HL-60/S4 treated with phorbol 12-myristate 13-acetate at 8.2 ng/mL for 4 days and 3 days (cell line): ENCODE measurements around the gene ROBO1.

ENCODE experiments used
- in situ Hi-C: fragments of 300-500 bp; cut with MboI; formaldehyde crosslinking; loops from 2 replicates; pipeline ENCODE4 v1.15.0; 2022; ENCODE audit warnings: low sequenced_read_pairs

The ROBO1 gene

GRCh38 chr3:79103307-79103706 lies 664.5 kb downstream of the ROBO1 start:
- in situ Hi-C loops: no loop called here

DNA sequence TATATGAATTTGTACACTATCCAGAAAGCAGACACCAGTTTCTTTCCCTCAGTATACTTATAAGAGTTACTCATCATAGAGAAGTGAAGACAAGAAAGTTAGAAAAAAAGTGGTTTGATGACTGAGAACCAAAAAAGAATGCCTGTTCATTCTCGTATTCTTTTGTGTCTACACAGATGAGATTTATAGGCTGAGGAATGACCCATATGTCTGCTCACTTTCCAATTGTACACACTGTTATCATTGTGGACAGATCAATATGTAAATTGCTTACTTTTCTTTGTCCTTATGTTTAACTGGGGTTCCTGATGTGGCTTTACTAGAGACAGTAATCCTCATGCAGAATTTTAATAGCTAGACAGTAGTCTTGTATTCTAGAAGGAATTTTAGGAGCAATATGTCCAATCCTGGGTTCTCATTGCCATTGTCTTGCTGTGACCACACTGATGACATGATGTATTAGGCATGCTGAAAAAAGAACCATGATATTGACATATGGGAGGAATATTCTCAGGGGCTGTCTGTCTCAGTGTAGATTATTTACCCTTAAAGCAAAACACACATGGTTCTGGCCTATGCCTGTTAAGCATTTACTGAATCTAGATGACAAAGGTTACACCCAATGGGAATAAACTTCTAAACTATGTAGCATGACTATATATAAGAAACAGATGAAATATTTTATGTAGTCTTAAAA lies 669.7 kb downstream of the ROBO1 start:
- in situ Hi-C loops: no loop called here

- in situ Hi-C loops: no loop called here
These were observed 673.1 kb downstream of the ROBO1 start for GRCh38 chr3:79094654-79095053.

GRCh38 chr3:79086514-79086913 lies 681.3 kb downstream of the ROBO1 start:
- in situ Hi-C loops: no loop called here

- in situ Hi-C loops: no loop called here
These were observed 682.6 kb downstream of the ROBO1 start for GRCh38 chr3:79085171-79085570.

DNA sequence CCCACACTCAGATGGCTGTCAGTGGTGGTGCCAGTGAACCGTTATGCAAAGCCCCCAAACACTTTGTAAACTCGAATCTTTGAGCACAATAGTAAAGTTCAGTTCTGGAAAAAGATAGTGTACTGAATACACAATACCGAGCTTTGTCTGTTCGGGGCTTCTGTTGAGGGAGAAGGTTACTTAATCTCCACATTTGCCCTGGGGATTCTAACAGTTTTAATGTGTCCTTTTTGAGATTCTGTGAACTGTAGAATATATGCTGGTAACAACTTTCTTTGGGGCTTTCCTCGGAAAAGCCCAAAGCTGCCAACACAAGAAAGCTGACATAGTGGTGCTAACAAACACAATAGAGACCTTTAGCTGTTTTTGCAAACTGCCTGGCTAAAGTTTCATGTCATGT lies 686.5 kb downstream of the ROBO1 start:
- in situ Hi-C loops: no loop called here

DNA sequence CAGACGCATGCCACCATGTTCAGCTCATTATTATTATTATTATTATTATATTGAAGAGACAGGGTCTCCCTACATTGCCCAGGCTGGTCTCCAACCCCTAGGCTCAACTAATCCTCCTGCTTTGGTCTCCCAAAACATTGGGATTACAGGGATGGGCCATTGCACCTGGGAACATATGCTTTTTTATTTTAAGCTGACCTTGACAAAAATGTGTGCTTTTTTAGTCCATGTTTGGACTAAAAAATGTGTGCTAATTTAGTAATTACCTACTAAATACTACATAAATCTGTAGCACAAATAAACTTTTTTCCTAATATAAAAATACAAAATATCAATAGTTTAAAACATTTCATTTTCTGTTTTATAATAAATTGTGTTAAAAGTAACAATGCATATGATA lies 693.2 kb downstream of the ROBO1 start:
- in situ Hi-C loops: no loop called here

DNA sequence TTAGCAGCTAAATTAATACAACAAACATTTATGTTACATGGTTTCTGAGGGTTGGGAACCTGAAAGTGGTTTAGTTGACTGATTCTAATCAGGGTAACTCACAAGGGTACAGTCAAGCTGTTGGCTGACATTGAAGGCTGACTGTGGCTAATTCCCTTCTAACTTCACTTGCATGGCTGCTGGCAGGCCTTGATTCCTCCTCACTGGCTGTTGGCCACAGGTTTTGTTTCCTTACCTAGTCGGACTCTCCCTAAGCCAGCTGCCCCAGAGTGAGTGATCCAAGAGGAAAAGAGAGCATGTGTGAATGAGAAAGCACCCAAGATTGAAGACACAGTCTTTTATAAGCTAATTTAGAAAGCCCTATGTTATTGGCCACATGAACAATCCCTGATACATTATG lies 700.1 kb downstream of the ROBO1 start:
- in situ Hi-C loops: no loop called here

- in situ Hi-C loops: no loop called here
These were observed 701.3 kb downstream of the ROBO1 start for GRCh38 chr3:79066481-79066880.

DNA sequence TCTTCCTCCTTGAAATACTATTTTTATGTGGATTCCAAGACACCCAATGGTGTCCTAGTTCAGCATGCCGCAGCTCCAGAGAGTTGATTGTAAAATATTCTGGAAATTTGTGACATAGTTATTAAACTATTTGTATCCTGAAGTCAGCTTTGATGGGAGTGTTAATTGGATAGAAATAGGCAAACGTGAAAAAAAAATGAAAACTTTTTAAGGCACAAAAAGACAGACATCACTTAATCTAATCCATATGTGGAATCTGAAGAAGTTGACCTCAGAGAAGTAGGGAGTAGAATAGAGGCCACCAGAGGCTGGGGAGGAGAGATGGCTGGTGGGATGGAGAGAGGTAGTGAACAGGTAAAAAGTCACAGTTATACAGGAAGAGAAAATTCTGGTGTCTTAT lies 704.2 kb downstream of the ROBO1 start:
- in situ Hi-C loops: no loop called here

- in situ Hi-C loops: no loop called here
These were observed 710.0 kb downstream of the ROBO1 start for GRCh38 chr3:79057756-79058155.

GRCh38 chr3:79056498-79056897 lies 711.3 kb downstream of the ROBO1 start:
- in situ Hi-C loops: no loop called here

DNA sequence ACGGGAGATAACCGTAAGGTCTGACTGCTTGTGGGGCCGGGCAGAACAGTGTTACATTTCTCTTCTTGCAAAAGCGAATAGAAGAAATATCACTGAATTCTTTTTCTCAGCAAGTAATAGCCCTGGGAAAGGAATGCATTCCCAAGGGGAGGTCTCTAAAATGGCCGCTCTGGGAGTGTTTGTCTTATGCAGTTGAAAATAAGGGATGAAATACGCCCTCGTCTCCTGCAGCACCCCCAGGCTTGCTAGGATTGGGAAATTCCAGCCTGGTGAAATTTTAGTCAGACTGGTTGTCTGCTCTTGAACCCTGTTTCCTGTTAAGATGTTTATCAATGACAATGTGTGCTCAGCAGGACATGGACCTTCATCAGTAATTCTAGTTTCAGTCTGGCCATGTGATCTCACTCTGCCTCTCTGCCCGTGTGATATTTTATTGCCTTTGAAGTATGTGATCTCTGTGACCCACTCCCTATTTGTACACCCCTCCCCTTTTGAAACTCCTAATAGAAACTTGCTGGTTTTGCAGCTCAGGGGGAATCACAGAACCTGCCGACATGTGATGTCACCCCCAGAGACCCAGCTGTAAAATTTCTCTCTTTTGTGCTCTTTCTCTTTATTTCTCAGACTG lies 715.6 kb downstream of the ROBO1 start:
- in situ Hi-C loops: no loop called here

- in situ Hi-C loops: no loop called here
These were observed 720.2 kb downstream of the ROBO1 start for GRCh38 chr3:79047581-79047980.

DNA sequence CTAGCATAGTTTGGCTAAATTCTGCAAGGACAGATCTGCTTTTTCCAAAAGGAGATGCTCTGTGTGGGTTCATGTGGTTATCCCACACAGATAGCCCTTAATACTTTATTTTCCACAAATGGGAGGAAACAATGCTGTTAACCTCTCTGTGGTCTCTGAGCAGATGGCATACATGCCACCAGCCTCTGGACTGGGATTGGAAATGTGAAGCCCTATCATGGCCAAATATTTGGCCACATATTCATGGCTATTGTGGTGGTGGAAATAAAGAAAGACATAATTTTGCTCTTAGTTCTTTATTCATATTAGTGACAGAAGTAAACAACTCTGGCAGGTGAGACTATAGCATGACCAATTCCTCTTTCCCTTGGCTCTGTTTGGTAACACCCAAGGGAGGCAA lies 726.2 kb downstream of the ROBO1 start:
- in situ Hi-C loops: no loop called here

DNA sequence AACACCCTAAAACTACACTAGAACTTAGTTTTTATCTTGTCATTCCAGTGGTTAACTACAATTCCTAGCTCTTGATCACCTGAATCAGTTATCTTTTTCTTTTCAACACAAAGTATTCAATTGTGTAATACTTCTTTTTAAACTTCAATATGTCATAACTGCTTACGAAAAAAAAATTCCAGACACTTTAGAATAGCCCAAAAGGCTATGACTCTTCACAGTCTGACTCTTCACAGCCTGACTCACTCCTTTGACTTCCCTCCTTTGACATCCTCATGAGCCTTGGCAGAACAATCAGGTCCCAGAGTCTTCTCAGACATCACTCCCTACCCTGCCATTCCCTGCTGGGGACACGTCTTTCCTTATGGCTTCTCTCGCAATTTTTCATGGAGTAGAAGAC lies 727.1 kb downstream of the ROBO1 start:
- in situ Hi-C loops: no loop called here

DNA sequence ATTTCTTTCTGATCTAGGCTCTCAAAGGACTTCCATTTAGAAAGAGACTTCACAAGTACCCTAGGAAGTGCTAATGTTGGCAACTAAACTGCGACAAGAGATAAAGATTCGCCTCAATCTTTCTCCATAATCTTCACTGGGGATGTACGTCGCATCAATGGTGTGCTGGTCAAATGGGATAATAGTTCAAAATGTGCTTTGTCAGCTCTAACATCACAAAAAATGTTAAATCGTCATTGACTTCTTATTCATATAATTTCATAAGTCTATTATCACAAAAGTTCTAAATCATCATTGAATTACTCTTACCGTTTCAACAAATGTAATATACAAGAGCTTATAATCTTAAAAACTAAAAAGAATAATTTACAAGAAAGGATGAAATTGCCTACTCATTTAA lies 727.7 kb downstream of the ROBO1 start:
- in situ Hi-C loops: no loop called here

DNA sequence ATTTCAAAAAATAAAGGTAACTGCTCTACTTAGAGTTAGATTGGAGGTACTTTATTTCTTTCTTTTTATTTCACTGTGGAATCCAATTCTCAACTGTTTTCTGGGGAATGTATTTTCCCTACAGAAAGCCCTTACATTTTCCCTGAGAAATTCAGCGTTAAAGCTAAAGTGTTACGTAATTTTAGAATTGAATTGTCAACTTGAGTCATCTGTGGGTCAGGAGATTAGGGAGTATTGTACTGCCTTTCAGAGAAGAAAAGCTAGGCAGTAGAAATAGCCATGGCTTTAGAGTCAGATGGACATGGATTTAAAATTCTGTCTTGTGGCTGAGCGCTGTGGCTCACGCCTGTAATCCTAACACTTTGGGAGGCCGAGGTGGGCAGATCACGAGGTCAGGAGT lies 728.6 kb downstream of the ROBO1 start:
- in situ Hi-C loops: no loop called here

DNA sequence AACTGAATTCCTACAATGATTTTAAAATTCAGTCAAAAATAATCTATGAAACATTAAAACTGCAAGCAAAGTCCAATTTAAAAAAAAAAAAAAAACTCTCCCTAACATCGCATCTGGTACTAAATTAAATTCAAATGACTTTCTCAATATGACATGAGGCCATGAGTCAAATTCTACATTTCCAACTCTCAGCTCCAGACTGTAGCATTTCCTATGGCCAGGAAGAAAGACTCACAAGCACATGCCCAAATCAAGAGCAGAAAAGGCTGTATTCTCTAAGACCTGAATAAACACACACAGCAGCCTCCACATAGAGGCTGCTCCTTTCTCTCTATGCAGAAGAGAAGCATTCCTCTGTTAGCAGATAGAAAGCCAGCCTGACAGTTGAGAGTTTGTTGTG lies 729.2 kb downstream of the ROBO1 start:
- in situ Hi-C loops: no loop called here

- in situ Hi-C loops: no loop called here
These were observed 729.7 kb downstream of the ROBO1 start for GRCh38 chr3:79038057-79038456.

DNA sequence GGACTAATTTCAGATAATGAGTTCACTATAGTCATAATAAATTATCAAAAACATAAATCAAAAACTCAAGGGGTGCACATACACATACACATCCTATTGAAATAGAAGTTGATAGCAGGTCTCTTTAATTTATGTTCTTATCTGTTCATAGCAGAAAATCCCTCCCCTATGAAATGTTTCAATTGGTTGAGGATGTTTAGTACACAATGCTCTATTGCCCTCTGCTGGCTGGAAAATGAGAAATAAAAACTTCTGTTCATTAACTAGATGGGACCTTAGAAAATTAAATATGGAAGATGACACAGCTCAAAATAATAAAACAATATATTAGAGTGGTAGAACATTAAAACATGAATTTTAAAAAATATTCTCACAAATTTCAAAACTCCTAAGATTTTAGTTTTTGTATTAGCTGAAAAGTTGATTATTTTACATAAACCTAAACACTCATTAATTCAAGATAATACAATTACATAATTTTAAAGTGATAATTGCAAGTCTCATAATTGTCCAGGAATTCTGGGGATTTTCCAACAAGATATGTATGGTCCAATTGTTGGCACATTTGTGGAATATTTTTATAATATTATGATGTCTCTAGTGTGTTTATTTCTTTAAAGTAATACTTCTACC lies 735.0 kb downstream of the ROBO1 start:
- in situ Hi-C loops: no loop called here

DNA sequence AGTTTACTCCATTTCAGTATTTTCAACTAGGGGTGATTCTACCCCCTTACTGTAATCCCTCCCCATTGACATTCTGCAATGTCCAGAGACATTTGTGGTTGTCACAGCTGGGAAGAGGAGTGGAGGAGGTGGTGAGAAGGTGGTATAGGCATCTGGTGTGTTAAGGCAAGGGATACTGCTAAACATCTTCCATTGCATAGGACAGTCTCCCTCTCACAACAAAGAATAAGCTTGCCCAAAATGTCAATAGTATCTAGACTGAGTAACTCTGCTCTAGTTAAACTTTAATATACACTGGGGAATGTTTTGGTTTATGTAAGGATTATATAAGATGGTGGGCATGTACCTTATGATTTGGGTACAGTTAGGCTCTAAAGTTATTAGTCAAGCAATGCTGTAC lies 737.6 kb downstream of the ROBO1 start:
- in situ Hi-C loops: no loop called here
